HEK293 (cell line): Measurements from ENCODE around the gene SYTL1.

Experiments used
- GLIS1 ChIP-seq: fragments of 450-650 bp; formaldehyde crosslinking; IDR thresholded peaks from 2 replicates; pipeline ENCODE4 v1.5.1; 2016; ENCODE audit warnings: missing biosample characterization, missing genetic modification characterization
- HOXD13 ChIP-seq: sonication (generic); formaldehyde crosslinking; IDR thresholded peaks from 2 replicates; pipeline ENCODE4 v1.8.0; 2022; ENCODE audit warnings: missing genetic modification reagents, borderline replicate concordance
- RBAK ChIP-seq: fragments of 450-650 bp; formaldehyde crosslinking; IDR thresholded peaks from 2 replicates; pipeline ENCODE4 v1.5.1; 2016; ENCODE audit warnings: missing biosample characterization, missing genetic modification characterization
- WT1 ChIP-seq: fragments of 450-650 bp; formaldehyde crosslinking; IDR thresholded peaks from 2 replicates; pipeline ENCODE4 v1.5.1; 2016; ENCODE audit warnings: missing biosample characterization, missing genetic modification characterization
- ZNF335 ChIP-seq: fragments of 450-650 bp; formaldehyde crosslinking; conservative IDR thresholded peaks from 2 replicates; pipeline ENCODE4 v1.5.1; 2016; ENCODE audit warnings: missing biosample characterization, missing genetic modification characterization
- ZNF366 ChIP-seq: fragments of 450-650 bp; formaldehyde crosslinking; conservative IDR thresholded peaks from 2 replicates; pipeline ENCODE4 v1.5.1; 2016; ENCODE audit warnings: missing biosample characterization, missing genetic modification characterization
- ZNF404 ChIP-seq: fragments of 450-650 bp; formaldehyde crosslinking; IDR thresholded peaks from 2 replicates; pipeline ENCODE4 v1.5.1; 2017; ENCODE audit warnings: missing biosample characterization, missing genetic modification characterization
- ZNF48 ChIP-seq: fragments of 450-650 bp; formaldehyde crosslinking; IDR thresholded peaks from 2 replicates; pipeline ENCODE4 v1.5.1; 2016; ENCODE audit warnings: missing biosample characterization, missing genetic modification characterization
- ZNF548 ChIP-seq: fragments of 450-650 bp; formaldehyde crosslinking; IDR thresholded peaks from 2 replicates; pipeline ENCODE4 v1.5.1; 2016; ENCODE audit warnings: missing biosample characterization, missing genetic modification characterization
- ZNF654 ChIP-seq: fragments of 450-650 bp; formaldehyde crosslinking; IDR thresholded peaks from 2 replicates; pipeline ENCODE4 v1.5.1; 2016; ENCODE audit warnings: low read depth, missing biosample characterization, missing genetic modification characterization
- ZNF660 ChIP-seq: fragments of 450-650 bp; IDR thresholded peaks from 2 replicates; pipeline ENCODE4 v1.5.1; 2018; ENCODE audit warnings: missing biosample characterization, mild to moderate bottlenecking, missing genetic modification characterization
- ZSCAN16 ChIP-seq: fragments of 450-650 bp; formaldehyde crosslinking; IDR thresholded peaks from 2 replicates; pipeline ENCODE4 v1.5.1; 2016; ENCODE audit warnings: missing biosample characterization, missing genetic modification characterization
- TF ChIP-seq, protein P1 (sequence below): fragments of 450-650 bp; formaldehyde crosslinking; IDR thresholded peaks from 2 replicates; pipeline ENCODE4 v1.5.1; 2016; ENCODE audit warnings: missing biosample characterization, missing genetic modification characterization
- TF ChIP-seq, protein P2 (sequence below): fragments of 450-650 bp; formaldehyde crosslinking; IDR thresholded peaks from 2 replicates; pipeline ENCODE4 v1.5.1; 2016; ENCODE audit warnings: missing biosample characterization, missing genetic modification characterization
- TF ChIP-seq, protein P3 (sequence below): fragments of 450-650 bp; formaldehyde crosslinking; IDR thresholded peaks from 2 replicates; pipeline ENCODE4 v1.5.1; 2016; ENCODE audit warnings: missing biosample characterization, missing genetic modification characterization
- TF ChIP-seq, protein P4 (sequence below): fragments of 450-650 bp; formaldehyde crosslinking; IDR thresholded peaks from 2 replicates; pipeline ENCODE4 v1.5.1; 2016; ENCODE audit warnings: missing biosample characterization, missing genetic modification characterization, borderline replicate concordance
- TF ChIP-seq, protein P5 (sequence below): fragments of 450-650 bp; formaldehyde crosslinking; IDR thresholded peaks from 2 replicates; pipeline ENCODE4 v1.5.1; 2016; ENCODE audit warnings: missing biosample characterization, missing genetic modification characterization
- TF ChIP-seq, protein P6 (sequence below): fragments of 450-650 bp; formaldehyde crosslinking; IDR thresholded peaks from 2 replicates; pipeline ENCODE4 v1.5.1; 2016; ENCODE audit warnings: missing biosample characterization, missing genetic modification characterization
- TF ChIP-seq, protein P7 (sequence below): fragments of 450-650 bp; formaldehyde crosslinking; IDR thresholded peaks from 2 replicates; pipeline ENCODE4 v1.5.1; 2016; ENCODE audit warnings: missing biosample characterization, missing genetic modification characterization

Gene SYTL1

DNA sequence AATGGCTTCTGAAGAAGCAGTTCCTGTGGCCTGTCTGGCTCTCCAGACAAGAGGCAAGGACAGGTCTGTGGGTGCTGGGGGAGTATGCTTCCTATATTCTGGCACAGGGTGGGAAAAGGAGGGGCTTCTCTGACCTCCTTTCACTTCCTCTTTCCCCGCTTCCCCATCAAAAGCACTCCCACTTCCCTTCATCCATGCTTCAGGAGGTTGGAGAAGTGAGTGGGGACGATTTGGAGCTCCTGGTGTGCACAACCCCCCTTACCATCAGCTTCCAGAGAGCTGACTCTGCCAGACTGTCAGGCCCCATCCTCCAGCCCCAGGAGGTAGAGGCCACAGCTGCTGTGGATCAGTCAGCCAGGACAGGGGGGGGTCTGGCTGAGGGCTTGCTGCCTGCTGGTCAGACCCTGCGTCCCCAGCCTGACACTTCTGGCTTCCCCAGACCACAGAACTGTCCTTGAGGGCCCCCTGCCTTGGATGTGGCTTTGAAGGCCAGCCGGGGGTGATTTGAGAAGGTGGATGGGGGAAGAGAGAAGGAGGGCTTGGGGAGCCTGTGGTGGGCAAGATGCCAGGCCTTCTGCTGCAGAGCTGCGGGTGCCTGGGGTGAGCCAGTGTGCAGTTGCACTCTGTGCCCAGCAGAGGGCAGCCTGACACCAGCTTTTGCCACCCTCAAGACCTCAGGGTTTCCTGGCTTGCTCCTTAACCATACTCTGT lies 41.3 kb upstream of the SYTL1 start (continued):
- TF ChIP-seq, protein P1, sequence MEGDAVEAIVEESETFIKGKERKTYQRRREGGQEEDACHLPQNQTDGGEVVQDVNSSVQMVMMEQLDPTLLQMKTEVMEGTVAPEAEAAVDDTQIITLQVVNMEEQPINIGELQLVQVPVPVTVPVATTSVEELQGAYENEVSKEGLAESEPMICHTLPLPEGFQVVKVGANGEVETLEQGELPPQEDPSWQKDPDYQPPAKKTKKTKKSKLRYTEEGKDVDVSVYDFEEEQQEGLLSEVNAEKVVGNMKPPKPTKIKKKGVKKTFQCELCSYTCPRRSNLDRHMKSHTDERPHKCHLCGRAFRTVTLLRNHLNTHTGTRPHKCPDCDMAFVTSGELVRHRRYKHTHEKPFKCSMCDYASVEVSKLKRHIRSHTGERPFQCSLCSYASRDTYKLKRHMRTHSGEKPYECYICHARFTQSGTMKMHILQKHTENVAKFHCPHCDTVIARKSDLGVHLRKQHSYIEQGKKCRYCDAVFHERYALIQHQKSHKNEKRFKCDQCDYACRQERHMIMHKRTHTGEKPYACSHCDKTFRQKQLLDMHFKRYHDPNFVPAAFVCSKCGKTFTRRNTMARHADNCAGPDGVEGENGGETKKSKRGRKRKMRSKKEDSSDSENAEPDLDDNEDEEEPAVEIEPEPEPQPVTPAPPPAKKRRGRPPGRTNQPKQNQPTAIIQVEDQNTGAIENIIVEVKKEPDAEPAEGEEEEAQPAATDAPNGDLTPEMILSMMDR (tag by site-specific recombination): peak; percentile 92
- TF ChIP-seq ZNF48 (tag by site-specific recombination): no peak
- peak; percentile 92 for TF ChIP-seq ZNF654 (tag by site-specific recombination)
- TF ChIP-seq, protein P2, sequence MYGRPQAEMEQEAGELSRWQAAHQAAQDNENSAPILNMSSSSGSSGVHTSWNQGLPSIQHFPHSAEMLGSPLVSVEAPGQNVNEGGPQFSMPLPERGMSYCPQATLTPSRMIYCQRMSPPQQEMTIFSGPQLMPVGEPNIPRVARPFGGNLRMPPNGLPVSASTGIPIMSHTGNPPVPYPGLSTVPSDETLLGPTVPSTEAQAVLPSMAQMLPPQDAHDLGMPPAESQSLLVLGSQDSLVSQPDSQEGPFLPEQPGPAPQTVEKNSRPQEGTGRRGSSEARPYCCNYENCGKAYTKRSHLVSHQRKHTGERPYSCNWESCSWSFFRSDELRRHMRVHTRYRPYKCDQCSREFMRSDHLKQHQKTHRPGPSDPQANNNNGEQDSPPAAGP (tag by site-specific recombination): peak; percentile 30; the same call in 1 of the 2 replicates
- TF ChIP-seq WT1: no peak
- TF ChIP-seq, protein P3, sequence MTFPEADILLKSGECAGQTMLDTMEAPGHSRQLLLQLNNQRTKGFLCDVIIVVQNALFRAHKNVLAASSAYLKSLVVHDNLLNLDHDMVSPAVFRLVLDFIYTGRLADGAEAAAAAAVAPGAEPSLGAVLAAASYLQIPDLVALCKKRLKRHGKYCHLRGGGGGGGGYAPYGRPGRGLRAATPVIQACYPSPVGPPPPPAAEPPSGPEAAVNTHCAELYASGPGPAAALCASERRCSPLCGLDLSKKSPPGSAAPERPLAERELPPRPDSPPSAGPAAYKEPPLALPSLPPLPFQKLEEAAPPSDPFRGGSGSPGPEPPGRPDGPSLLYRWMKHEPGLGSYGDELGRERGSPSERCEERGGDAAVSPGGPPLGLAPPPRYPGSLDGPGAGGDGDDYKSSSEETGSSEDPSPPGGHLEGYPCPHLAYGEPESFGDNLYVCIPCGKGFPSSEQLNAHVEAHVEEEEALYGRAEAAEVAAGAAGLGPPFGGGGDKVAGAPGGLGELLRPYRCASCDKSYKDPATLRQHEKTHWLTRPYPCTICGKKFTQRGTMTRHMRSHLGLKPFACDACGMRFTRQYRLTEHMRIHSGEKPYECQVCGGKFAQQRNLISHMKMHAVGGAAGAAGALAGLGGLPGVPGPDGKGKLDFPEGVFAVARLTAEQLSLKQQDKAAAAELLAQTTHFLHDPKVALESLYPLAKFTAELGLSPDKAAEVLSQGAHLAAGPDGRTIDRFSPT: no peak
- no peak; the same call in 1 of the 2 replicates for TF ChIP-seq ZNF366
- TF ChIP-seq ZSCAN16 (tag by site-specific recombination): no peak
- TF ChIP-seq RBAK: no peak
- TF ChIP-seq ZNF660 (tag by site-specific recombination): 0 out of 2 replicates have a peak, but pooled peaks have one; percentile 49
- TF ChIP-seq, protein P4, sequence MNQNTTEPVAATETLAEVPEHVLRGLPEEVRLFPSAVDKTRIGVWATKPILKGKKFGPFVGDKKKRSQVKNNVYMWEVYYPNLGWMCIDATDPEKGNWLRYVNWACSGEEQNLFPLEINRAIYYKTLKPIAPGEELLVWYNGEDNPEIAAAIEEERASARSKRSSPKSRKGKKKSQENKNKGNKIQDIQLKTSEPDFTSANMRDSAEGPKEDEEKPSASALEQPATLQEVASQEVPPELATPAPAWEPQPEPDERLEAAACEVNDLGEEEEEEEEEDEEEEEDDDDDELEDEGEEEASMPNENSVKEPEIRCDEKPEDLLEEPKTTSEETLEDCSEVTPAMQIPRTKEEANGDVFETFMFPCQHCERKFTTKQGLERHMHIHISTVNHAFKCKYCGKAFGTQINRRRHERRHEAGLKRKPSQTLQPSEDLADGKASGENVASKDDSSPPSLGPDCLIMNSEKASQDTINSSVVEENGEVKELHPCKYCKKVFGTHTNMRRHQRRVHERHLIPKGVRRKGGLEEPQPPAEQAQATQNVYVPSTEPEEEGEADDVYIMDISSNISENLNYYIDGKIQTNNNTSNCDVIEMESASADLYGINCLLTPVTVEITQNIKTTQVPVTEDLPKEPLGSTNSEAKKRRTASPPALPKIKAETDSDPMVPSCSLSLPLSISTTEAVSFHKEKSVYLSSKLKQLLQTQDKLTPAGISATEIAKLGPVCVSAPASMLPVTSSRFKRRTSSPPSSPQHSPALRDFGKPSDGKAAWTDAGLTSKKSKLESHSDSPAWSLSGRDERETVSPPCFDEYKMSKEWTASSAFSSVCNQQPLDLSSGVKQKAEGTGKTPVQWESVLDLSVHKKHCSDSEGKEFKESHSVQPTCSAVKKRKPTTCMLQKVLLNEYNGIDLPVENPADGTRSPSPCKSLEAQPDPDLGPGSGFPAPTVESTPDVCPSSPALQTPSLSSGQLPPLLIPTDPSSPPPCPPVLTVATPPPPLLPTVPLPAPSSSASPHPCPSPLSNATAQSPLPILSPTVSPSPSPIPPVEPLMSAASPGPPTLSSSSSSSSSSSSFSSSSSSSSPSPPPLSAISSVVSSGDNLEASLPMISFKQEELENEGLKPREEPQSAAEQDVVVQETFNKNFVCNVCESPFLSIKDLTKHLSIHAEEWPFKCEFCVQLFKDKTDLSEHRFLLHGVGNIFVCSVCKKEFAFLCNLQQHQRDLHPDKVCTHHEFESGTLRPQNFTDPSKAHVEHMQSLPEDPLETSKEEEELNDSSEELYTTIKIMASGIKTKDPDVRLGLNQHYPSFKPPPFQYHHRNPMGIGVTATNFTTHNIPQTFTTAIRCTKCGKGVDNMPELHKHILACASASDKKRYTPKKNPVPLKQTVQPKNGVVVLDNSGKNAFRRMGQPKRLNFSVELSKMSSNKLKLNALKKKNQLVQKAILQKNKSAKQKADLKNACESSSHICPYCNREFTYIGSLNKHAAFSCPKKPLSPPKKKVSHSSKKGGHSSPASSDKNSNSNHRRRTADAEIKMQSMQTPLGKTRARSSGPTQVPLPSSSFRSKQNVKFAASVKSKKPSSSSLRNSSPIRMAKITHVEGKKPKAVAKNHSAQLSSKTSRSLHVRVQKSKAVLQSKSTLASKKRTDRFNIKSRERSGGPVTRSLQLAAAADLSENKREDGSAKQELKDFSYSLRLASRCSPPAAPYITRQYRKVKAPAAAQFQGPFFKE (tag by site-specific recombination): no peak
- no peak for TF ChIP-seq ZNF548
- no peak for TF ChIP-seq HOXD13 (CRISPR knock-in tag)
- TF ChIP-seq ZNF335 (tag by site-specific recombination): 0 out of 2 replicates have a peak, but pooled peaks have one; percentile 12
- no peak for TF ChIP-seq ZNF404 (tag by site-specific recombination)
- TF ChIP-seq, protein P5, sequence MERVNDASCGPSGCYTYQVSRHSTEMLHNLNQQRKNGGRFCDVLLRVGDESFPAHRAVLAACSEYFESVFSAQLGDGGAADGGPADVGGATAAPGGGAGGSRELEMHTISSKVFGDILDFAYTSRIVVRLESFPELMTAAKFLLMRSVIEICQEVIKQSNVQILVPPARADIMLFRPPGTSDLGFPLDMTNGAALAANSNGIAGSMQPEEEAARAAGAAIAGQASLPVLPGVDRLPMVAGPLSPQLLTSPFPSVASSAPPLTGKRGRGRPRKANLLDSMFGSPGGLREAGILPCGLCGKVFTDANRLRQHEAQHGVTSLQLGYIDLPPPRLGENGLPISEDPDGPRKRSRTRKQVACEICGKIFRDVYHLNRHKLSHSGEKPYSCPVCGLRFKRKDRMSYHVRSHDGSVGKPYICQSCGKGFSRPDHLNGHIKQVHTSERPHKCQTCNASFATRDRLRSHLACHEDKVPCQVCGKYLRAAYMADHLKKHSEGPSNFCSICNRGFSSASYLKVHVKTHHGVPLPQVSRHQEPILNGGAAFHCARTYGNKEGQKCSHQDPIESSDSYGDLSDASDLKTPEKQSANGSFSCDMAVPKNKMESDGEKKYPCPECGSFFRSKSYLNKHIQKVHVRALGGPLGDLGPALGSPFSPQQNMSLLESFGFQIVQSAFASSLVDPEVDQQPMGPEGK (tag by site-specific recombination): peak; percentile 54
- peak; percentile 93 for TF ChIP-seq GLIS1
- TF ChIP-seq, protein P6, sequence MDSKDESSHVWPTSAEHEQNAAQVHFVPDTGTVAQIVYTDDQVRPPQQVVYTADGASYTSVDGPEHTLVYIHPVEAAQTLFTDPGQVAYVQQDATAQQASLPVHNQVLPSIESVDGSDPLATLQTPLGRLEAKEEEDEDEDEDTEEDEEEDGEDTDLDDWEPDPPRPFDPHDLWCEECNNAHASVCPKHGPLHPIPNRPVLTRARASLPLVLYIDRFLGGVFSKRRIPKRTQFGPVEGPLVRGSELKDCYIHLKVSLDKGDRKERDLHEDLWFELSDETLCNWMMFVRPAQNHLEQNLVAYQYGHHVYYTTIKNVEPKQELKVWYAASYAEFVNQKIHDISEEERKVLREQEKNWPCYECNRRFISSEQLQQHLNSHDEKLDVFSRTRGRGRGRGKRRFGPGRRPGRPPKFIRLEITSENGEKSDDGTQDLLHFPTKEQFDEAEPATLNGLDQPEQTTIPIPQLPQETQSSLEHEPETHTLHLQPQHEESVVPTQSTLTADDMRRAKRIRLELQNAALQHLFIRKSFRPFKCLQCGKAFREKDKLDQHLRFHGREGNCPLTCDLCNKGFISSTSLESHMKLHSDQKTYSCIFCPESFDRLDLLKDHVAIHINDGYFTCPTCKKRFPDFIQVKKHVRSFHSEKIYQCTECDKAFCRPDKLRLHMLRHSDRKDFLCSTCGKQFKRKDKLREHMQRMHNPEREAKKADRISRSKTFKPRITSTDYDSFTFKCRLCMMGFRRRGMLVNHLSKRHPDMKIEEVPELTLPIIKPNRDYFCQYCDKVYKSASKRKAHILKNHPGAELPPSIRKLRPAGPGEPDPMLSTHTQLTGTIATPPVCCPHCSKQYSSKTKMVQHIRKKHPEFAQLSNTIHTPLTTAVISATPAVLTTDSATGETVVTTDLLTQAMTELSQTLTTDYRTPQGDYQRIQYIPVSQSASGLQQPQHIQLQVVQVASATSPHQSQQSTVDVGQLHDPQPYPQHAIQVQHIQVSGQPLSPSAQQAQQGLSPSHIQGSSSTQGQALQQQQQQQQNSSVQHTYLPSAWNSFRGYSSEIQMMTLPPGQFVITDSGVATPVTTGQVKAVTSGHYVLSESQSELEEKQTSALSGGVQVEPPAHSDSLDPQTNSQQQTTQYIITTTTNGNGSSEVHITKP (tag by site-specific recombination): peak; percentile 67
- TF ChIP-seq, protein P7, sequence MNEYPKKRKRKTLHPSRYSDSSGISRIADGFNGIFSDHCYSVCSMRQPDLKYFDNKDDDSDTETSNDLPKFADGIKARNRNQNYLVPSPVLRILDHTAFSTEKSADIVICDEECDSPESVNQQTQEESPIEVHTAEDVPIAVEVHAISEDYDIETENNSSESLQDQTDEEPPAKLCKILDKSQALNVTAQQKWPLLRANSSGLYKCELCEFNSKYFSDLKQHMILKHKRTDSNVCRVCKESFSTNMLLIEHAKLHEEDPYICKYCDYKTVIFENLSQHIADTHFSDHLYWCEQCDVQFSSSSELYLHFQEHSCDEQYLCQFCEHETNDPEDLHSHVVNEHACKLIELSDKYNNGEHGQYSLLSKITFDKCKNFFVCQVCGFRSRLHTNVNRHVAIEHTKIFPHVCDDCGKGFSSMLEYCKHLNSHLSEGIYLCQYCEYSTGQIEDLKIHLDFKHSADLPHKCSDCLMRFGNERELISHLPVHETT: 0 out of 2 replicates have a peak, but pooled peaks have one; percentile 37
